Uterus (tissue), 2 donors: ENCODE data around the gene CD46.

ENCODE experiments used
- CTCF ChIP-seq, 4 experiments: fragments of 200-600 bp in 2 of 4; fragments of 450-650 bp in 2 of 4; sonication (generic) in 2 of 4; IDR thresholded peaks; one replicate each; pipeline ENCODE4 v1.5.1; 2016 to 2019; ENCODE audit warnings: antibody characterized with exemption in 4 of 4, mild to moderate bottlenecking in 2 of 4, moderate library complexity in 1 of 4
- POLR2A ChIP-seq, 2 donors: fragments of 450-650 bp; IDR thresholded peaks; one replicate each; pipeline ENCODE4 v1.6.1; 2016; ENCODE audit warnings: antibody characterized with exemption in 2 of 2, mild to moderate bottlenecking in 1 of 2, moderate library complexity in 1 of 2

GRCh38 chr1:207801819-207802218 lies 50.0 kb downstream of the CD46 start:
- TF ChIP-seq CTCF (IDR thresholded peaks at IDR 0.05) = no peak
- no peak for TF ChIP-seq POLR2A (IDR thresholded peaks at IDR 0.05)
